HG02885 (cell line): ENCODE data around the gene NINJ2.

Experiments used
- ATAC-seq: cut with Tn5 transposase; IDR thresholded peaks from one replicate; pipeline ENCODE4 v1.9.1; 2021; ENCODE audit warnings: mild to moderate bottlenecking; ENCODE audit not compliant: unreplicated experiment, poor library complexity

The NINJ2 gene

GRCh38 chr12:574475-575128 lies 88.6 kb downstream of the NINJ2 start:
- no peak for ATAC-seq

DNA sequence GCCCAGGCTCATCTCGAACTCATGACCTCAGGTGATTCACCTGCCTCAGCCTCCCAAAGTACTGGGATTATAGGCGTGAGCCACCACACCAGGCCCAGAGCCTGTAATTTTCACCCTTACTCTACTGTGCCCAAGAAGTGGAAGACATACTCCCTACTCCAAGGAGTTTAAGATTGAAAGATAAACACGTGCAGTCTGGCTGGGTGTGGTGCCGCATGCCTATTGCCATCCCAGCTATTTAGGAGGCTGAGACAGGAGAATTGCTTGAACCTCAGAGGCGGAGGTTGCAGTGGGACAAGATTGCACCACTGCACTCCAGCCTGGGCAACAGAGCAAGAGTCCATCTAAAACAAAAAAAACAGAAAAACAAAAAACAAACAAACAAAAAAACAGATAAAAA lies 90.0 kb downstream of the NINJ2 start:
- ATAC-seq, result no peak

GRCh38 chr12:572532-572899 lies 90.7 kb downstream of the NINJ2 start:
- no peak for ATAC-seq

DNA sequence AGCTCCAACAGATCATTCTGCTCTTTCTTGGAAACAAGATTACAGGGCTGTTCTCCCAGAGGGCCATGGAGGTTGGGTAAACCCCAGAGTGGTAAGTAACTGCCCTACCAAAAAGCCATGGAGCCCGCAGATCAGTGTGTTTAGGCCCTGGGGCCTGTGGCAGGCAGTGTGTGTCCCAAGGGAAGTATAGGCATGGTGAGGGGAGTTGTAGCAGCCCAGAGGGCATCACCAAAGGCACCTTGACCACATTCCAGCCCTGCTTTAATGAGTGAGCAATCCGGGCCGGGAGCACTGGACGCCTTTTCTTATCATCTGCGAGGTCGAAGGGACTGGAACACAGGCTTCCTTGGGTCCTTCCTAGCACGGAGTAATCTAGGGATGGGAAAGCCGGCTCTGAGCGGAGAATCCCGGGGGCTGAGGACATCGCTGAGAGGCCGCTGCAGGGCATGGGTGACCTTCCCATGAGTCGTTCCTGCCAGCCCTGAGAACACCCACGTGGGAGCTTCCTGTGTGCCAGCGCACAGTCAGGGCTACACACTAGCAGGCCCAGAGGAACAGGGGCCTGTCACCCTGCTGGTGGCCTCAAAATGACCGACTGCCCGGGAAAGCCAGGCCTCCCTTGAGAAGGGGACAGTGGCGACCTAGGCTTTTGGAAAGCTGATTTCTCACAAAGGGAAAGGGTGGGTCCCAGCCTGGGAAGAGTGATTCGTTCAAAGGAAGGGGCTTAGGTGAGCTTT lies 91.3 kb downstream of the NINJ2 start:
- no peak for ATAC-seq

DNA sequence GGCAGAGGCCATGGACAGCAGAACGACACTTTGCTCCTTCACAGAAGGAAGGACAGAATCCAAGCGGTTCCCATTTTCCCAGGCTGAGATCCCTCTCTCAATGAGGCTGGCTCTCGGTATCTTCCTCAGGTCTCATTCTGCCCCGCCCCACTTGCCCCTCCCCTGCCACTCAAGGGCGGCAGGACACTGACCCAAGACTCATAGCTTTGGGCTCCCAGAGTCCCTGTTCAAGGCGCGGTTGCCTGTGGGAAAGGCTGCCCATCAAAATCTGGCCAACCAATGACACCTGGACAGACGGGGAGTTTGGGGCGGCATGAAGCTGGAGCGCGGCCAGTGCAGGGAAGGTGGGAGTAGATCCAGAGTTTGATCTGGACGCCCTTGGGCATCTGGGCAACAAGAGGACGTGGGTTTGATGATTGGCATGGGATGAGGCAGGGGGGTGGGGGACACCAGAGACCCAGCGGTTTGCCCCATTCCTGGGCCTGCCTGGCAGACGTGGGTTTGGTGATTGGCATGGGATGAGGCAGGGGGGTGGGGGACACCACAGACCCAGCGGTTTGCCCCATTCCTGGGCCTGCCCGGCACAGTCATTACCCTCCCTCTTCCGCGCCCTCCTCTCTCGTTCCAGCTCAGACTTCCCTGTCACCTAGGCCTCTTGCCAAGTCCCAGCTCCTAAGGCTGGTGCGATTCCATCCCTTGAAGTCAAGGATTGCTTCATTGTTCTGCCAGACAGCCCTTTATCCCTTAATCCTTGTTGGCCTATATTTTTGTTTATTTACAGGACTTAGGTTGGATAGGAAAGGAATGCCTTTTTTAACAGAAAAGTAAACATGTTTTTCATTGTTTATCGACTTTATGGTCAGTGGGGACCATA lies 92.1 kb downstream of the NINJ2 start:
- no peak for ATAC-seq

GRCh38 chr12:570435-570920 lies 92.8 kb downstream of the NINJ2 start:
- no peak for ATAC-seq

DNA sequence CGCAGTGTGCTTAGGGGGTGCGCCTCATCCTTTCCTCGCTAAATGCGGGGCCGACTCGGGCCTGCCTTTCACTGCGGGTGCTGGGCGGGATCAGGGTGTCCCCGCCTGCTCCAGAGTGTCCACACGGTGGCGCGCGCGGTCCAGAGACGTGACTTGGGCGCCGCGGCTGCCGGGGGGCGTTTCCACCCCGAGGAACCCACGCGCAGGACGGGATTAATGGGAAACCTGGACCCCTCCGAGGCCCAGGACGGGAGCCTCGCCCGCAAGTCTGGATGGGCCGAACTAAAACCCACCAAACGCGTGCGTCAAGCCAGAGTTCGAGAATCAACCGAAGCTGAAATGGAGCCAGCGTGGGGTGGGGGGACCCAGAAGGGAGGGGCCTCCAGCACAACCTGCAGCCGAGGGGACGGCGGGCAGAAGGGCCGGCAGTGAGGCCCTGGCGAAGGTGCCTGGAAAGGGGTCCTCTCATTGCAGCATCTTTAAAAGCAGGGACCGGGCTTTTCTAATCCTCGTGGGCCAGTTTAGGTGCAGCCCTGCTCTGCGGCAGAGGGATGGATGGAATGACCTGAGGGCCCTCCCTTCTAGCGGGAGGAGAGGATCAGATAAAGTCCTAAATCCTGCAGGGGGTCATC lies 93.3 kb downstream of the NINJ2 start:
- no peak for ATAC-seq

- ATAC-seq, result no peak
Observed at GRCh38 chr12:569091-569676, 94.1 kb downstream of the NINJ2 start.

DNA sequence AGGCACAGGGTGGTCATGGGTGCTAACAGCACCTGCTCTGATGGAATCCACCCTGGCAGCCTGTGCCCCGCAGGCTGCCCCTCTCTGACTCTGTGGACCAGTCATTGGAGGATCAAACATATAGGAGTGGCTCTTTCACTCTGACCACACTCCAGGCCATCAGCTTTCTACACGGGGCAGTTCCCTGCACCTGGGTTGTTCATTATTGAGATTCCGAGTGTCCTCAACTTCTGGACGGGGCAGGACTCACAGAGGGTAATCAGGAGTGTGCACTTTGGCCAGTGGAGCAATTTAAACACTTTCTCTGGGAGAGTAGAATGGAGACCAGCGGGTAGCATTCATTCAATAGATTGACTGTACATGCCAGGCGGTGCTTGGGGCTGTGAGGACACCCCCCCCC lies 94.8 kb downstream of the NINJ2 start:
- ATAC-seq, result no peak

- no peak for ATAC-seq
Observed at GRCh38 chr12:565589-566105, 97.6 kb downstream of the NINJ2 start.

DNA sequence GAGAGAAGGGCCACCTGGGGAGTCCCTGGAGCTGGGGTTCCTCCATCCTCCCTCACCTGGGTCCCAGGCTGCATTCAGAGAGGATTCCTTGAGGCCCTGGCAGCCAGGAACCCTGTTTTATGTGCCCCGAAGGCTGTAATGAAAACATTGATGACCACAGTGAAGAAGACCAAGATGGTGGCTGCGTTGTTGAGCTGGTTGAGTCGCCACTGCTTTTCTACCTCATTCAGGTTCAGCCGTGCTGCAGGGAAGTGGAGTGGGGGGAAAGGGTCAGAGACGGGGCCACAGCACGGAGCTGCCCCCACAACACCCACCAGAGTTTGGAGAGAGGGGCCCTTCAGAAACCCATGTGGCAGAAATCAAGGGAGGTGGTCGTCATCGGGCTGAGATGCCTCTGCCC lies 98.1 kb downstream of the NINJ2 start:
- ATAC-seq, result no peak

- ATAC-seq, result no peak
Observed at GRCh38 chr12:563787-564298, 99.4 kb downstream of the NINJ2 start.

DNA sequence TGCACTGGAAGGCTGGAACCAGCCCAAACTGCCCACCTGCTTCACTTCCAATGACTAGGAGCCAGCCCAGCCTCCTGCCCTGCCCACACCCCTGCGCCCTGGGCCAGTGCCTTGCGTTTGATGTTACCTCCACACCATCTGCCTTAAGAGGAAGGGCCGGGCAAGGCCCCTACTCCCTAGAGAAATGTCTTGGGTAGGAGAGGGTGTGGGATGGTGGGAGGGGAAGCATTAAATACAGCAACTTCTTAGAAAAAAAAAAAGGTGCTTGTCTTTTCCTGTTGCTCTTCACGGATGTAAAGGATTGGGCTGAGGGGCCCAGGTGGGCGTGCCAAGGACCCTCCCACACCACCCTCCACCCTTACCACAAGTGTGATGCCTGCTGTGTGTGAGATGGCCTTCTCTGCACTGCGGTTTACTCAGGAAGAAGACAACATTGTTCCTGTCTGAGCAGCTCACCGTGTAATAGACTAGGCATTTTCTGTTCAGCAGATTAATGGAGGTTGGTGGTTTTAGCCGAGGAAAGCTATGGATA lies 99.9 kb downstream of the NINJ2 start:
- no peak for ATAC-seq

GRCh38 chr12:562634-563033 lies 100.6 kb downstream of the NINJ2 start:
- ATAC-seq, result no peak

- no peak for ATAC-seq
Observed at GRCh38 chr12:561908-562593, 101.2 kb downstream of the NINJ2 start.

DNA sequence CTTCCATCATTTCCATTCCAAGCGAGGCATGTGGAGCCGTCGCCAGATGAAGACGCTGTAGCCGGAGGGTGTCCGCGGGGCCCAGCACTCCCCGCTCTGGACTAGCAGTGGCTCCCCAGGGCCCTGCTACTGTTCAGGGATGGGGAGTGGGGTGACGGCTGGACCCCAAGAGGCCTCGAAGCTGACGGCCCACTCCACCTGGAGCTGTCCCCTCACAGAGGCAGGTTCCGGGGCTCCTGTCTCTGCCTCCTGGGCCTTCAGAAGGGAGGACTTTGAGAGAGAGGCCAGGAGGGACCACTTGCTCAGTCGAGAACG lies 101.9 kb downstream of the NINJ2 start:
- no peak for ATAC-seq

DNA sequence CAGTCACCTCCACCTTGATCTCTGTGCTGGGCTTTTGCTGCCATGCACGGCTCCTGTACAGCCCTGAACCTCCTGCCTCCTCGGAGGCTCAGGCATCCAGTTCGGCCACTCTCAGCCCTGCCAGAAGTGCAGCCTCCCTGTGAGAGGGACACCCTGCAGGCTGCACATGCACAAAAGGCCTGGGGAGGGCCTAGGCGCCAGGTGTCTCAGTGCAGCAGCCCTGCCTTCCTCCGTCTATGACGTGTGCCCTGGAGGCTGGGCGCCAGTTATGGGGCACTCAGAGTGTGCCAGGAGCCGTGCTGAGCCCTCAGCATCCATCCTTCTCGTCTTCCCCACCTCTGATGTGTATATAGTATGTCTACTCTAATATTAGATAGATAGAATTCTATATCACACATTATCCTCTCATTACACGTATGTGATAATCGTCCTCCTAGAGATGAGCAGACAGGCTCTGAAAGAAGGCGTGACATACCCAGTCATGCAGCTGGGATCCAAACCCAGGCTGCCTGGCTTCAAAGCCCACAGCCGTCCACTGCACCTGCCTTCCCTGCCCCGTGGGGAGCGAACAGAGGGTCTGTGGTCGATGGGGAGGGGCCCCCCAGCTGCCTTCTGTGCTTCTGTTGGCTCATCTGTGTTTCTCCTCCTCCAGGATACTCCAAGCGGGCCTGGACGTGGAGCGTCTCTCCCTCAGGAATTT lies 102.4 kb downstream of the NINJ2 start:
- no peak for ATAC-seq

DNA sequence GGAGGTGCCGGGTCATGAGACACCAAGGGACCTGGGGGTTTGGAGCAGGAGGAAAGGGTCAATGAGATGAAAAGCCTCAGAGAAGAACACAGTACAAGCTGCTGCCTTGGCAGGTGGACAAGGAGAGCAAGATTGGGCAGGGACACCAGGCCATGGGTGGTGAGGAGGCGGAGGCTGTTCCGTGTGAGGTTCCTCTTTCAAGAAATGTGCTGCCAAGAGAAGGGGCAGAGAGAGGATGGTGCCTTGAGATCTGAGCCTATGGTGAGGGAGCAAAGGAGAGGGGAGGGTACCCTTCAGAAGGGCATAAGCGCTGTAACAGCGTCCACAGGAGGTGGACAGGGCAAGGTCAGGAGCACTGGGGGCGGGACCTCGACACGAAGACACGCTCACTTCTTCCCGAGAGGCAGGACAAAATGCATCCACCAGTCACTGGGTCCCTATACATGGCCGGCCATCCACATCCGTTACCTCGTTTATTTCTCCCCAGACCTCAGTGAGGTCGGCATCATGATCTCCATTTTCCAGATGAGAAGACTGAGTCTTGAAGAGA lies 103.3 kb downstream of the NINJ2 start:
- no peak for ATAC-seq
